ENCODE measurements around the gene PIP4K2A. TPM values are rescaled to one million over a fixed set of nuclear protein-coding genes. Genes with fewer than 3 reads are reported as not detected.

Gene PIP4K2A
- total and polyA plus RNA-seq, 2 of the 13 experiments (the other 11 are each of a cell fraction or from before 2014, with no cell fraction given), result 9.1 to 22.6 TPM

DNA sequence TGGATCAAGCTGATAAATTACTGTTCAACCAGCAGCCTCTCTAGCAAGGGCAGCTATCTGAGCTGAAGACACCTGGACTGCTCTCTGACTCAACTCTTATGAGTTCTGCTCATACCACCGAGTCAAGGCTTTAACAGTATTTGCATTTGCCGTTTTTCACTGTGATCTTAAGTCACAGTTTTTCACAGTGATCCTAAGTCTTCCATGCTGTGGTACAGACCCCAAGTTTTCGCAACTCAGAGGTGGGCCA is 31.3 kb downstream of the PIP4K2A start (continued):
- TF ChIP-seq, protein P1, sequence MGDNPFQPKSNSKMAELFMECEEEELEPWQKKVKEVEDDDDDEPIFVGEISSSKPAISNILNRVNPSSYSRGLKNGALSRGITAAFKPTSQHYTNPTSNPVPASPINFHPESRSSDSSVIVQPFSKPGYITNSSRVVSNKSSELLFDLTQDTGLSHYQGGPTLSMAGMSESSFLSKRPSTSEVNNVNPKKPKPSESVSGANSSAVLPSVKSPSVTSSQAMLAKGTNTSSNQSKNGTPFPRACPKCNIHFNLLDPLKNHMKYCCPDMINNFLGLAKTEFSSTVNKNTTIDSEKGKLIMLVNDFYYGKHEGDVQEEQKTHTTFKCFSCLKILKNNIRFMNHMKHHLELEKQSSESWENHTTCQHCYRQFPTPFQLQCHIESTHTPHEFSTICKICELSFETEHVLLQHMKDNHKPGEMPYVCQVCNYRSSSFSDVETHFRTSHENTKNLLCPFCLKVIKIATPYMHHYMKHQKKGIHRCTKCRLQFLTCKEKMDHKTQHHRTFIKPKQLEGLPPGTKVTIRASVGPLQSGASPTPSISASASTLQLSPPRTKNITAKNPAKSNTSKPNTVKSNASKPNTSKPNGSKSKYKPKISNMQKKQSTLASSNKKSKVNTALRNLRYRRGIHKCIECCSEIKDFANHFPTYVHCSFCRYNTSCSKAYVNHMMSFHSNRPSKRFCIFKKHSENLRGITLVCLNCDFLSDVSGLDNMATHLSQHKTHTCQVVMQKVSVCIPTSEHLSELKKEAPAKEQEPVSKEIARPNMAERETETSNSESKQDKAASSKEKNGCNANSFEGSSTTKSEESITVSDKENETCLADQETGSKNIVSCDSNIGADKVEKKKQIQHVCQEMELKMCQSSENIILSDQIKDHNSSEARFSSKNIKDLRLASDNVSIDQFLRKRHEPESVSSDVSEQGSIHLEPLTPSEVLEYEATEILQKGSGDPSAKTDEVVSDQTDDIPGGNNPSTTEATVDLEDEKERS (CRISPR knock-in tag; IDR thresholded peaks at IDR 0.05), result no peak
- TF ChIP-seq TOPORS (CRISPR knock-in tag; IDR thresholded peaks at IDR 0.05), result no peak
- TF ChIP-seq JUNB (CRISPR knock-in tag; IDR thresholded peaks at IDR 0.05; ENCODE audit: borderline replicate concordance), result peak; percentile 86; the same call in 1 of the 2 replicates
- TF ChIP-seq, protein P2, sequence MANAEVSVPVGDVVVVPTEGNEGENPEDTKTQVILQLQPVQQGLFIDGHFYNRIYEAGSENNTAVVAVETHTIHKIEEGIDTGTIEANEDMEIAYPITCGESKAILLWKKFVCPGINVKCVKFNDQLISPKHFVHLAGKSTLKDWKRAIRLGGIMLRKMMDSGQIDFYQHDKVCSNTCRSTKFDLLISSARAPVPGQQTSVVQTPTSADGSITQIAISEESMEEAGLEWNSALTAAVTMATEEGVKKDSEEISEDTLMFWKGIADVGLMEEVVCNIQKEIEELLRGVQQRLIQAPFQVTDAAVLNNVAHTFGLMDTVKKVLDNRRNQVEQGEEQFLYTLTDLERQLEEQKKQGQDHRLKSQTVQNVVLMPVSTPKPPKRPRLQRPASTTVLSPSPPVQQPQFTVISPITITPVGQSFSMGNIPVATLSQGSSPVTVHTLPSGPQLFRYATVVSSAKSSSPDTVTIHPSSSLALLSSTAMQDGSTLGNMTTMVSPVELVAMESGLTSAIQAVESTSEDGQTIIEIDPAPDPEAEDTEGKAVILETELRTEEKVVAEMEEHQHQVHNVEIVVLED (CRISPR knock-in tag; IDR thresholded peaks at IDR 0.05; ENCODE audit: borderline replicate concordance), result 0 out of 2 replicates have a peak, but pooled peaks have one; percentile 10
- no peak for TF ChIP-seq SP4 (CRISPR knock-in tag; IDR thresholded peaks at IDR 0.05)
- TF ChIP-seq, protein P3, sequence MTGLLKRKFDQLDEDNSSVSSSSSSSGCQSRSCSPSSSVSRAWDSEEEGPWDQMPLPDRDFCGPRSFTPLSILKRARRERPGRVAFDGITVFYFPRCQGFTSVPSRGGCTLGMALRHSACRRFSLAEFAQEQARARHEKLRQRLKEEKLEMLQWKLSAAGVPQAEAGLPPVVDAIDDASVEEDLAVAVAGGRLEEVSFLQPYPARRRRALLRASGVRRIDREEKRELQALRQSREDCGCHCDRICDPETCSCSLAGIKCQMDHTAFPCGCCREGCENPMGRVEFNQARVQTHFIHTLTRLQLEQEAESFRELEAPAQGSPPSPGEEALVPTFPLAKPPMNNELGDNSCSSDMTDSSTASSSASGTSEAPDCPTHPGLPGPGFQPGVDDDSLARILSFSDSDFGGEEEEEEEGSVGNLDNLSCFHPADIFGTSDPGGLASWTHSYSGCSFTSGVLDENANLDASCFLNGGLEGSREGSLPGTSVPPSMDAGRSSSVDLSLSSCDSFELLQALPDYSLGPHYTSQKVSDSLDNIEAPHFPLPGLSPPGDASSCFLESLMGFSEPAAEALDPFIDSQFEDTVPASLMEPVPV (CRISPR knock-in tag; IDR thresholded peaks at IDR 0.05), result 0 out of 2 replicates have a peak, but pooled peaks have one; percentile 37
- TF ChIP-seq PPARG (CRISPR knock-in tag; conservative IDR thresholded peaks at IDR 0.05), result no peak
